ENCODE data around the gene SNAPC2.

The SNAPC2 gene

DNA sequence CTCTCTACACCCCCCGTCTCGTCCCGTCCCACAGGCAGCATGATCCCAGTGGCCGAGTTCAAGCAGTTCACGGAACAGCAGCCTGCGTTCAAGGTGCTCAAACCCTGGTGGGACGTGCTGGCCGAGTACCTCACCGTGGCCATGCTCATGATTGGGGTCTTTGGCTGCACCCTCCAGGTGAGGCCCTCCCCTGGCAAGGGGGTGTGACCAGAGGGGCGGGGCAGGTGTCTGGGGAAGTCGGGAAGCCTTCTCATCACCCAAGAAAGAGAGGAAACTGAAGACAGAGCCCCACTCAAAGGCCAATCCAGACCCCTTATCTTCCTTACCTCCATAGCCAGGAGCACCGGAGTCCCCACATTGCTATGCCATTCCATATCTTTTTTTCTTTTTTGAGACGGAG is 24.6 kb upstream of the SNAPC2 start:
- TF ChIP-seq, protein P1, sequence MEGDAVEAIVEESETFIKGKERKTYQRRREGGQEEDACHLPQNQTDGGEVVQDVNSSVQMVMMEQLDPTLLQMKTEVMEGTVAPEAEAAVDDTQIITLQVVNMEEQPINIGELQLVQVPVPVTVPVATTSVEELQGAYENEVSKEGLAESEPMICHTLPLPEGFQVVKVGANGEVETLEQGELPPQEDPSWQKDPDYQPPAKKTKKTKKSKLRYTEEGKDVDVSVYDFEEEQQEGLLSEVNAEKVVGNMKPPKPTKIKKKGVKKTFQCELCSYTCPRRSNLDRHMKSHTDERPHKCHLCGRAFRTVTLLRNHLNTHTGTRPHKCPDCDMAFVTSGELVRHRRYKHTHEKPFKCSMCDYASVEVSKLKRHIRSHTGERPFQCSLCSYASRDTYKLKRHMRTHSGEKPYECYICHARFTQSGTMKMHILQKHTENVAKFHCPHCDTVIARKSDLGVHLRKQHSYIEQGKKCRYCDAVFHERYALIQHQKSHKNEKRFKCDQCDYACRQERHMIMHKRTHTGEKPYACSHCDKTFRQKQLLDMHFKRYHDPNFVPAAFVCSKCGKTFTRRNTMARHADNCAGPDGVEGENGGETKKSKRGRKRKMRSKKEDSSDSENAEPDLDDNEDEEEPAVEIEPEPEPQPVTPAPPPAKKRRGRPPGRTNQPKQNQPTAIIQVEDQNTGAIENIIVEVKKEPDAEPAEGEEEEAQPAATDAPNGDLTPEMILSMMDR (conservative IDR thresholded peaks at IDR 0.05): no peak
- H3K27ac ChIP-seq: no peak overlapping the region

DNA sequence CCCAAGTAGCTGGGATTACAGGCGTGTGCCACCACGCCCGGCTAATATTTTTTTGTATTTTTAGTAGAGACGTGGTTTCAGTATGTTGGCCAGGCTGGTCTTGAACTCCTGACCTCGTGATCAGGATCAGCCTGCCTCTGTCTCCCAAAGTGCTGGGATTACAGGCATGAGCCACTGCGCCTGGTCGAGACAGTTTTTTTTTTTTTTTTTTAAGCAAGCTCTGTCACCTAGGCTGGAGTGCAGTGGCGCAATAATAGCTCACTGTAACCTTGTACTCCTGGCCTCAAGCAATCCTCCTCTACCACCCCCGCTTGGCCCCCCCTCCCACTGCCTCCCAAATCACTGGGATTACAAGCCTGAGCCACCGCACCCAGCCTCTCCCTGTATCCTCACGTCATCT is 22.8 kb upstream of the SNAPC2 start:
- TF ChIP-seq, protein P1 (conservative IDR thresholded peaks at IDR 0.05): no peak
- H3K27ac ChIP-seq: no peak overlapping the region

DNA sequence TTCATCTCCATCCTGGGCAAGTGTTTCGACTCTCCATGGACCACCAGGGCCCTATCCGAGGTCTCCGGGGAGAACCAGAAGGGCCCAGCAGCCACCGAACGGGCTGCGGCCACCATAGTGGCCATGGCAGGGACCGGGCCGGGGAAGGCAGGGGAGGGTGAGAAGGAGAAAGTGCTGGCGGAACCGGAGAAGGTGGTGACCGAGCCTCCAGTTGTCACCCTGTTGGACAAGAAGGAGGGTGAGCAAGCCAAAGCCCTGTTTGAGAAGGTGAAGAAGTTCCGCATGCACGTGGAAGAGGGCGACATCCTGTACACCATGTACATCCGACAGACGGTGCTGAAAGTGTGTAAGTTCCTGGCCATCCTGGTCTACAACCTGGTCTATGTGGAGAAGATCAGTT is 21.2 kb upstream of the SNAPC2 start:
- H3K27ac ChIP-seq: no peak overlapping the region
- TF ChIP-seq, protein P1 (conservative IDR thresholded peaks at IDR 0.05): no peak

DNA sequence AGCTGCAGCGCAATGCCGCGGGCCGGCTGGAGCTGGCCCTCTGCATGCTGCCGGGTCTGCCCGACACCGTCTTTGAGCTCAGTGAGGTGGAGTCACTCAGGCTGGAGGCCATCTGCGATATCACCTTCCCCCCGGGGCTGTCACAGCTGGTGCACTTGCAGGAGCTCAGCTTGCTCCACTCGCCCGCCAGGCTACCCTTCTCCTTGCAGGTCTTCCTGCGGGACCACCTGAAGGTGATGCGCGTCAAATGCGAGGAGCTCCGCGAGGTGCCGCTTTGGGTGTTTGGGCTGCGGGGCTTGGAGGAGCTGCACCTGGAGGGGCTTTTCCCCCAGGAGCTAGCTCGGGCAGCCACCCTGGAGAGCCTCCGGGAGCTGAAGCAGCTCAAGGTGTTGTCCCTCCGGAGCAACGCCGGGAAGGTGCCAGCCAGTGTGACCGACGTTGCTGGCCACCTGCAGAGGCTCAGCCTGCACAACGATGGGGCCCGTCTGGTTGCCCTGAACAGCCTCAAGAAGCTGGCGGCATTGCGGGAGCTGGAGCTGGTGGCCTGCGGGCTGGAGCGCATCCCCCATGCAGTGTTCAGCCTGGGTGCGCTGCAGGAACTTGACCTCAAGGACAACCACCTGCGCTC is 20.3 kb upstream of the SNAPC2 start:
- no peak overlapping the region for H3K27ac ChIP-seq
- TF ChIP-seq, protein P1 (conservative IDR thresholded peaks at IDR 0.05): no peak

DNA sequence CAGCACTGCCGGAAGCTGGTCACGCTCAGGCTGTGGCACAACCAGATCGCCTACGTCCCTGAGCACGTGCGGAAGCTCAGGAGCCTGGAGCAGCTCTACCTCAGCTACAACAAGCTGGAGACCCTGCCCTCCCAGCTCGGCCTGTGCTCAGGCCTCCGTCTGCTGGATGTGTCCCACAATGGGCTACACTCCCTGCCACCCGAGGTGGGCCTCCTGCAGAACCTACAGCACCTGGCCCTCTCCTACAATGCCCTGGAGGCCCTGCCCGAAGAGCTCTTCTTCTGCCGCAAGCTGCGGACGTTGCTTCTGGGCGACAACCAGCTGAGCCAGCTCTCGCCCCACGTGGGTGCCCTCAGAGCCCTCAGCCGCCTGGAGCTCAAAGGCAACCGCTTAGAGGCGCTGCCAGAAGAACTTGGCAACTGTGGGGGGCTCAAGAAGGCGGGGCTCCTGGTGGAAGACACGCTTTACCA is 19.7 kb upstream of the SNAPC2 start:
- TF ChIP-seq, protein P1 (conservative IDR thresholded peaks at IDR 0.05): no peak
- H3K27ac ChIP-seq: no peak overlapping the region

DNA sequence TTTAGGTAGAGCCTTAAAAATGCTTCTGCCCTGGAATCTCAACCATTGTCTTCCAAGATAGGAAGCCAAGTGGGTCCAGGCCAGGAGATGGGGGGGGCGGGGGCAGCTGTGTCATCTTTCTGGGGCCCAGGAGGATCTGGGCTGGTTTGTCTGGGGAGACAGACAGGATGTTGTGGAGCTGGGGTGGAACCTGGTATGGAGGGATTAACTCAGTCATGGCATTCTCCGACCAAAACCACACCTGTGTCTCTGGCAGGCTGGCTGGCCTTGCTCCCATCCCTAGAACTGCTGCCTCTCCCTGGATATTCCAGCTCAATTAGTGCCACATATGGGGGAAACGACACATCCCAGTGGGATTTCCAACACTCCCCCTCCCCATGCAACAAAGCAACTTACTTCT is 19.2 kb upstream of the SNAPC2 start:
- TF ChIP-seq, protein P1 (conservative IDR thresholded peaks at IDR 0.05): no peak

DNA sequence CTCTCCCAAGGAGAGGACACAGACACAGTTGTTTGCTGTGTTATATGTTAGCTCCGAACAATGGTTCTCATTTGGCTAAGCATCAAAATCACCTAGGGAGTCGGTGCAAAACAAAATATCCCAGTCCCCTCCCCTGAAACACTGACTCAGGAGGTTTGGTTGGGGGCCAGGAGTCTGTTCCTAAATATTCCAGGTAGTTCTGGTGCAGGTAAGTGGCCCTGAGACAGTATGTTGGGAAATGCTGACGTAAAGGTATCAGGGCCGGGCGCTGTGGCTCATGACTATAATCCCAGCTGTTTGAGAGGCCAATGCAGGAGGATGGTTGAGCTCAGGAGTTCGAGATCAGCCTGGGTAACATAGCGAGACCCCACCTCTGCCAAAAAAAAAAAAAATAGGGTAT is 18.8 kb upstream of the SNAPC2 start:
- TF ChIP-seq, protein P1 (conservative IDR thresholded peaks at IDR 0.05): no peak
- no peak overlapping the region for H3K27ac ChIP-seq

More for the DNA sequence above, 19.2 kb upstream of the SNAPC2 start:
- H3K27ac ChIP-seq: no peak overlapping the region

Measured in VCaP (cell line).